GM21367 (cell line): ENCODE results near the gene ACOT11.
"Not testable (repeated sequence)": the region's sequence is repeated elsewhere in the genome, so short reads cannot be mapped to it uniquely, and the experiment has no call there.

Experiments used
- ATAC-seq: cut with Tn5 transposase; IDR thresholded peaks from one replicate; pipeline ENCODE4 v1.9.1; 2021; ENCODE audit not compliant: unreplicated experiment

The ACOT11 gene

GRCh38 chr1:54547601-54548388 is at the start of gene ACOT11:
ACOT11 (plus strand) TSS chr1:54548228; CDS start chr1:54548310, 82 bp downstream.
- ATAC-seq = no peak

- ATAC-seq = no peak
Measured at GRCh38 chr1:54498383-54499096, 49.5 kb upstream of the ACOT11 start.

- ATAC-seq = no peak
Measured at GRCh38 chr1:54499097-54499359, 49.0 kb upstream of the ACOT11 start.

- no peak for ATAC-seq
Measured at GRCh38 chr1:54499360-54500106, 48.5 kb upstream of the ACOT11 start.

- ATAC-seq = no peak
Measured at GRCh38 chr1:54500107-54500431, 48.0 kb upstream of the ACOT11 start.

GRCh38 chr1:54501849-54502248 is 46.2 kb upstream of the ACOT11 start:
- ATAC-seq = no peak

GRCh38 chr1:54502342-54502741 is 45.7 kb upstream of the ACOT11 start:
- ATAC-seq = no peak

- ATAC-seq = no peak
Measured at GRCh38 chr1:54506594-54506993, 41.4 kb upstream of the ACOT11 start.

- no peak for ATAC-seq
Measured at GRCh38 chr1:54507033-54507870, 40.8 kb upstream of the ACOT11 start.

- ATAC-seq = no peak
Measured at GRCh38 chr1:54510715-54511270, 37.2 kb upstream of the ACOT11 start.

GRCh38 chr1:54513921-54514580 is 34.0 kb upstream of the ACOT11 start:
- ATAC-seq = not testable (repeated sequence)

GRCh38 chr1:54516249-54516920 is 31.6 kb upstream of the ACOT11 start:
- no peak for ATAC-seq

- no peak for ATAC-seq
Measured at GRCh38 chr1:54517496-54517895, 30.5 kb upstream of the ACOT11 start.

- no peak for ATAC-seq
Measured at GRCh38 chr1:54518489-54518888, 29.5 kb upstream of the ACOT11 start.

GRCh38 chr1:54519709-54520108 is 28.3 kb upstream of the ACOT11 start:
- ATAC-seq = no peak

GRCh38 chr1:54520631-54521321 is 27.3 kb upstream of the ACOT11 start:
- ATAC-seq = no peak

- ATAC-seq = not testable (repeated sequence)
Measured at GRCh38 chr1:54526565-54526964, 21.5 kb upstream of the ACOT11 start.

- ATAC-seq = no peak
Measured at GRCh38 chr1:54528613-54529012, 19.4 kb upstream of the ACOT11 start.

GRCh38 chr1:54532033-54532432 is 16.0 kb upstream of the ACOT11 start:
- ATAC-seq = no peak
